ENCODE data around the gene PNPLA5.
A peak's percentile ranks its signal among the peaks of the same experiment; 100 is the strongest.

PNPLA5 gene

DNA sequence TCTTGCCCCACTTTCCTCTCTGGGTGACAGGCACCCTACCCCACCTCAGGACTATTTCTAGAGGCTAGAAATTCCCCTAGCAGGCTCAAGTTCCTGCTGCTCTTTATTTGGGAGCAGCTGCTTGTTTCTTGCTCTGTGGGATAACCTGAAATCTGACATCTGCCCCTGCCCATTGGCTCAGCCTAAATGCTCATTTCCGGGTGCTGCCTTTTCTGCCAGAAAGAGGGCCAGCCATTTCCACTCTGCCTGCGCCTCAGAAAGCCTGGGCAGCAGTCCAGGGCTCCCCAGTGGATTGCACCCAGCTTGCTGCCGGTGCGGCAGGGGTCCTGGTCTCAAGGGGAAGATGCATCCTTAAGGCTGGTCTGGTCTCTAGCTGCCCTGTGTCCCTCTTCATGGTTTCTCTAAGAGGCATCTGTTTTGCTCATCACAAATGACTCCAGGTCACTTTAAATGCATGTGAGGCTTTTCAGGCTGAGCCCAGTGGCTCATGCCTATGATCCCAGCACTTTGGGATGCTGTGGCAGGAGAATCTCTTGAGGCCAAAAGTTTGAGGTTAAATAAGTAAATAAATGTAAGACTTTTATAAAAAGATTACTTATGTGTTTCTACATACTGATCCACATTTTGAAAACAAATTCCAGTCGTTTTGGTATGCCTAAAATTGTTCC is 10.3 kb upstream of the PNPLA5 start:
- ChIA-PET CTCF (interaction anchor here (4.5 kb wide), 1 partner anchor 19 kb away, joined by 21 read pairs; no protein-coding TSS in a partner anchor), POLR2A (no interaction called here)
- no peak for TF ChIP-seq CTBP1 (IDR thresholded peaks at IDR 0.05; ENCODE audit: borderline replicate concordance)
- TF ChIP-seq NFRKB (IDR thresholded peaks at IDR 0.05) = no peak
- TF ChIP-seq HDGF (IDR thresholded peaks at IDR 0.05; ENCODE audit: borderline replicate concordance) = no peak
- no peak for TF ChIP-seq SP1 (IDR thresholded peaks at IDR 0.05)
- no peak for TF ChIP-seq LEF1 (IDR thresholded peaks at IDR 0.05; ENCODE audit: borderline replicate concordance)
- TF ChIP-seq FOXK2 (IDR thresholded peaks at IDR 0.05) = no peak
- TF ChIP-seq L3MBTL2 (conservative IDR thresholded peaks at IDR 0.05) = no peak
- no peak for TF ChIP-seq ELF4 (IDR thresholded peaks at IDR 0.05)
- no peak for TF ChIP-seq BHLHE40 (IDR thresholded peaks at IDR 0.05; ENCODE audit: borderline replicate concordance)
- TF ChIP-seq ARNT (IDR thresholded peaks at IDR 0.05) = no peak
- TF ChIP-seq FOXM1 (IDR thresholded peaks at IDR 0.05; ENCODE audit: borderline replicate concordance) = no peak
- no peak for DNase-seq (ENCODE audit: extremely low spot score)

DNA sequence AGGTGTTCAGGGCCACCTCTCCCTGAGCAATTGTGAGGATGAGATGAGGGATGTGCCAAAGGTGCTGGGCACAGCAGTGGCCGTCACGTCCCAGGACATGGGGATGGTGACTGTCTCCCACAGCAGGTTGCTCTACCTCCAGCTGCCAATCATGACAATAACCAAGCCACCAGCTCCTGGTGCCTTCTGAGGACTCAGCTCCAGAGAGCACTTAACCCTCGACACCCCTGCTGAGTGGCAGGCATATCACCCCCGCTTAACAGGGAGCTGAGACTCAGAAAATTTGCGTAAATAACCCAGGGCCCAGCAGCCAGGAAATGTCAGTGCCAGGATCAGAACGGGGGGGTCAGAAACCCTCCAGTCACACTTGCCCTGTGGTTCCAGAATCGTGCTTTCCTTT is 8.4 kb upstream of the PNPLA5 start:
- ChIA-PET CTCF (interaction anchor here (0.6 to 4.5 kb wide), 3 partner anchors 16 to 32 kb away, joined by 3 to 21 read pairs (median 4); no protein-coding TSS in a partner anchor), POLR2A (no interaction called here)
- TF ChIP-seq CTBP1 (IDR thresholded peaks at IDR 0.05; ENCODE audit: borderline replicate concordance) = no peak
- TF ChIP-seq, protein P1, sequence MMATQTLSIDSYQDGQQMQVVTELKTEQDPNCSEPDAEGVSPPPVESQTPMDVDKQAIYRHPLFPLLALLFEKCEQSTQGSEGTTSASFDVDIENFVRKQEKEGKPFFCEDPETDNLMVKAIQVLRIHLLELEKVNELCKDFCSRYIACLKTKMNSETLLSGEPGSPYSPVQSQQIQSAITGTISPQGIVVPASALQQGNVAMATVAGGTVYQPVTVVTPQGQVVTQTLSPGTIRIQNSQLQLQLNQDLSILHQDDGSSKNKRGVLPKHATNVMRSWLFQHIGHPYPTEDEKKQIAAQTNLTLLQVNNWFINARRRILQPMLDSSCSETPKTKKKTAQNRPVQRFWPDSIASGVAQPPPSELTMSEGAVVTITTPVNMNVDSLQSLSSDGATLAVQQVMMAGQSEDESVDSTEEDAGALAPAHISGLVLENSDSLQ (IDR thresholded peaks at IDR 0.05) = 0 out of 2 replicates have a peak, but pooled peaks have one; percentile 23
- TF ChIP-seq ARNT (IDR thresholded peaks at IDR 0.05) = no peak
- TF ChIP-seq NFRKB (IDR thresholded peaks at IDR 0.05) = no peak
- TF ChIP-seq SUZ12 (IDR thresholded peaks at IDR 0.05) = no peak
- no peak for TF ChIP-seq FOXM1 (IDR thresholded peaks at IDR 0.05; ENCODE audit: borderline replicate concordance)
- DNase-seq (ENCODE audit: extremely low spot score) = no peak

DNA sequence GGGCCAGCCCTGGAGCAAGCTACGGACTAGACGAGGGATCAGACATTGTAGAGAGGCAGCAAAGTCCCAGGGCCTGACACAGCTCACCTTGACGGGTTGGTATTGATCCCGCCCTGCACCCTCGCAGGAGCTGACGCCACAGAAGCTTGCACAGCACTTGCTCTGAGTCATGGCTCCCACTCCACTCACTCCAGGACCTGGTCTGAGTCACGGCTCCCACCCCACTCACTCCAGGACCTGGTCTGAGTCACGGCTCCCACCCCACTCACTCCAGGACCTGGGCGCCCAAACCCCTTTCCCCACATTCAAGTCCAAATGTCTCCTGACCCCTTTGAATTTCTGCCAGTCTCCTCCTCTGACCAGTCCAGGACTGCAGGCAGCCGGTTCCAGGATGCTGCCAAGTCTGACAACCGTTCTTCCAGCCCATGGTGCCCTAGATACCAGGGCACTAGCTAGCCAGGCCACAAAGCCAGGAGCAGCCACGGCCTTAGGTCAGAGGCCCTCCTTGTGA is 6.0 kb upstream of the PNPLA5 start:
- TF ChIP-seq ARNT (IDR thresholded peaks at IDR 0.05) (no peak), CTBP1 (IDR thresholded peaks at IDR 0.05; ENCODE audit: borderline replicate concordance) (no peak), ZNF384 (IDR thresholded peaks at IDR 0.05) (no peak), NFRKB (IDR thresholded peaks at IDR 0.05) (no peak), BHLHE40 (IDR thresholded peaks at IDR 0.05; ENCODE audit: borderline replicate concordance) (no peak), SUZ12 (IDR thresholded peaks at IDR 0.05) (no peak), FOXK2 (IDR thresholded peaks at IDR 0.05) (no peak), HDGF (IDR thresholded peaks at IDR 0.05; ENCODE audit: borderline replicate concordance) (no peak), SP1 (IDR thresholded peaks at IDR 0.05) (no peak), FOXM1 (IDR thresholded peaks at IDR 0.05; ENCODE audit: borderline replicate concordance) (no peak)
- TF ChIP-seq, protein P1 (IDR thresholded peaks at IDR 0.05) = no peak
- no peak for DNase-seq (ENCODE audit: extremely low spot score)
- POLR2A ChIA-PET = interaction anchor here (1.0 to 1.7 kb wide), 3 partner anchors 13 to 57 kb away, joined by 3 to 6 read pairs (median 3); partner anchors contain the start of gene PNPLA3
- CTCF ChIA-PET = interaction anchor here (0.6 to 4.5 kb wide), 4 partner anchors 13 to 78 kb away, joined by 4 to 21 read pairs (median 6); no protein-coding TSS in a partner anchor

DNA sequence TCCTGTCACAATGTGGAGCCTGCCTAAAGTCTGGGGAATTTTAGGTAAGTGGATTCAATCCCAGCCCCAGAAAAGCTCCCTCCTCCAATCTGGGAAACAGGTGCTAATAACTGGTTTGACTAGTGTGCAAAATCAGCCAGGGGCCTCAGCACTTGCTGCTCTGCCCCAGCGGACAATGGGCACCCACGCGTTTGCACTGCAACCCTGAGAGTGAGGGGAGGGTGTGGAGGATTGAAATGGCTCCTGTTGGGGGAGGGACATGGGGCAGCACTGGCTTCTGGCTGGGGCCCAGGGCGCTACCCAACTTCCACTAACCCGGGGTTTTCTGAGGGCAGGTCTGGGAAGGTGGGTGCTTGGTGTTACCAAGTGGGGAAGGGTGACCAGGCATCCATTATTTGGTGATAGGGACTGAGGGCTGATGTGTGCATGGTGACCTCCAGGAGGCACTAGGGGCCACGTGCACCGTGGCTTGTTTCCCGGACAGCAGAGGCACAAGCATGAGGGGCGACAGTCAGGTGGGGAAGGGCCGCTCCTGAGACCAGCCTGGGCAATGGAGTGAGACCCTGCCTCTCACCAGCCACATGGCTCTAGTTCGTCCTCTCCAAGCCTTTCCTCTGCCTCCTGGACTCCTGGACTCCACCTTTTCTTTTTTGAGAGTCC is 4.3 kb upstream of the PNPLA5 start:
- ChIA-PET POLR2A (no interaction called here), CTCF (interaction anchor here (1.1 to 1.3 kb wide), 2 partner anchors 11 to 13 kb away, joined by 9 to 10 read pairs; no protein-coding TSS in a partner anchor)
- no peak for DNase-seq (ENCODE audit: extremely low spot score)
- TF ChIP-seq ELF4 (IDR thresholded peaks at IDR 0.05) (no peak), L3MBTL2 (conservative IDR thresholded peaks at IDR 0.05) (no peak)

DNA sequence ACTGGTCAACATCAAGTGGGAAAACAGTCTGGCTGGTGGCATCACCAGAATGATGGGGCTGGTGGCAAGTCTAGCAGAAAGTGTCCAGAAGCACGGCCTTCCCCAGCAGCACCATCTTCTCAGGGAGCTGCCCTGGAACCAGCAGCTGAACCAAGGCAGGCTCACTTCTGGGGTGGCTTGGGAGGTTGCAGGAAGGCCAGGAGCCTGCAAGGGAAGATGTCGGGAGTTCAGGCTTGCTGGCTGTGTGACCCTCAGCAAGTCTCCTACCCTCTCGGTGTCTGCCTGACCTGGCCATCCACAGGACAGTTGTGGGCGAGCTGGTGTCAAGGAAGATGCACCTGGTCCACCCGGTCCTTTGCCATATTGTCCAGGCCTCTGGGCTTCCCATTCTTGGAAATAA is 2.3 kb upstream of the PNPLA5 start:
- CTCF ChIA-PET = interaction anchor here (0.9 to 1.0 kb wide), 2 partner anchors 9 to 30 kb away, joined by 3 read pairs; partner anchors contain the start of gene PNPLA3

DNA sequence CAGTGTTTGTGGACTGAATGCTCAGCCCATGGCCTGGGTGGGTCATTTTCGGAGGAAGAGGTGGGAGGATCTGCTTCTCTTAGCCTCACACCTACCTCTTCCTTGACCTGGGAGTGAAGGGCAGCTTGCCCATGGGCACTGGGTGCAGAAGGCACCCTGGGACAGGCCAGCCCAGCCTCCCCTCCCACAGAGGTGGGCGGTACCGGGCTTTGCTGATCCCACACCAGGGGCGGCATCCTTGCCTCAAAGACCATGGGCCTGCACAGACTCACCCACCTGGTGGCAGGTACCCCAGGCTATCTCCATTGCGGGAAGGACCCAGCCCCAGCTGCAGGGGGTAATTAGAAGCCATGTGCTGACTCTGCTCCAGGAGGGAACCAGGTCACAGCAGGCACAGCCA is 1.5 kb upstream of the PNPLA5 start:
- TF ChIP-seq L3MBTL2 (conservative IDR thresholded peaks at IDR 0.05) (no peak), BHLHE40 (IDR thresholded peaks at IDR 0.05; ENCODE audit: borderline replicate concordance) (no peak), LEF1 (IDR thresholded peaks at IDR 0.05; ENCODE audit: borderline replicate concordance) (no peak), TARDBP (IDR thresholded peaks at IDR 0.05) (no peak), SUZ12 (IDR thresholded peaks at IDR 0.05) (no peak), SP1 (IDR thresholded peaks at IDR 0.05) (no peak), HDGF (IDR thresholded peaks at IDR 0.05; ENCODE audit: borderline replicate concordance) (no peak), ELF4 (IDR thresholded peaks at IDR 0.05) (no peak), FOXA1 (IDR thresholded peaks at IDR 0.05) (no peak), NFRKB (IDR thresholded peaks at IDR 0.05) (no peak), ZNF384 (IDR thresholded peaks at IDR 0.05) (no peak), FOXK2 (IDR thresholded peaks at IDR 0.05) (no peak)
- TF ChIP-seq, protein P1 (IDR thresholded peaks at IDR 0.05) = no peak
- CTCF ChIA-PET = interaction anchor here (1.0 kb wide), 1 partner anchor 10 kb away, joined by 9 read pairs; no protein-coding TSS in a partner anchor
- POLR2A ChIA-PET = no interaction called here
- DNase-seq (ENCODE audit: extremely low spot score) = no peak

More for the DNA sequence above, 2.3 kb upstream of the PNPLA5 start:
- POLR2A ChIA-PET = no interaction called here
- no peak for DNase-seq (ENCODE audit: extremely low spot score)
- no peak for TF ChIP-seq FOXM1 (IDR thresholded peaks at IDR 0.05; ENCODE audit: borderline replicate concordance)
- no peak for TF ChIP-seq BHLHE40 (IDR thresholded peaks at IDR 0.05; ENCODE audit: borderline replicate concordance)
- no peak for TF ChIP-seq FOXA1 (IDR thresholded peaks at IDR 0.05)
- no peak for TF ChIP-seq SUZ12 (IDR thresholded peaks at IDR 0.05)
